Measurements from ENCODE around the gene YPEL1. TPM values are rescaled to one million over a fixed set of nuclear protein-coding genes. Genes with fewer than 3 reads are reported as not detected.

YPEL1 gene
- total RNA-seq, 4 donors from 2014 or later, result 2.9 to 9.0 (median 4.6) TPM; not detected in 1

- Histone ChIP-seq H3K4me3 (no peak overlapping the region), H3K36me3 (no peaks in the 10 kb centered on the region), H3K9me3 (no peaks in the 10 kb centered on the region), H3K27me3 (no peaks in the 10 kb centered on the region), H3K27ac (no peak overlapping the region), H3K4me1 (peaks cover 0 to 8% (median 0%) of the 10 kb centered on the region in 4 donors)
- TF ChIP-seq POLR2AphosphoS5 (IDR thresholded peaks at IDR 0.05) (no peak), POLR2A (IDR thresholded peaks at IDR 0.05) (no peak), EP300 (IDR thresholded peaks at IDR 0.05; ENCODE audit: low read depth) (no peak)
- intact Hi-C loops (cut with DNase I; ENCODE audit: low total_unique reads) (no loop called here), in situ Hi-C loops (cut with MboI; ENCODE audit: low pct_ligation_motif_present in 1 of 4, low pct_unique_long_range_greater_than_20kb in 1 of 4, low sequenced_read_pairs in 3 of 4) (loop anchor here in 3 of 4 donors (5.0 to 25.0 kb wide), 3 partner anchors 51 to 234 kb away; no protein-coding TSS in a partner anchor)
- no peak for DNase-seq
- 89 to 91% methylated on average over 4 to 30 of the region's 30 CpGs for WGBS, 2 donors (ENCODE audit: low coverage in 1 of 2)
Measured at GRCh38 chr22:21702700-21703683, 32.6 kb downstream of the YPEL1 start.

DNA sequence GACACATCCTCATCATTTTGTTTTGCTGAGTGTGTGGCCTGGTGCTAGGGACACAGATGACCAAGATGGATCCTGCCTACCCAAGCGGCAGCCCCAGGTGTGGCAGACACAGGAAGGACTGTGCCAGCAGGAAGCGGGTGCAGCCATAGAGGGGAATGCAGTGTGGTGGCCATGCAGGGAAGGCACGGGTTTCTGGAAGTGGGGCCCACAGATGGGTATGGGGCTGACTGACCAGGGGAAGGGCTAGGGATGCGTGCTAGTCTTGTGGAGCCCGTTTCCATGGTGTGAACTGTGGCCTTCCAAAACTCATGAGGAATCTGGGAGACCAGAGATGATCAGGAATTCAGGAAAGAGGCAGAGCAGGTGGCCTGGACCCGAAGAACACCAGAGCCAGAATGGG, 33.5 kb downstream of the YPEL1 start:
- intact Hi-C loops (cut with DNase I; ENCODE audit: low total_unique reads) (no loop called here), in situ Hi-C loops (cut with MboI; ENCODE audit: low pct_ligation_motif_present in 1 of 4, low pct_unique_long_range_greater_than_20kb in 1 of 4, low sequenced_read_pairs in 3 of 4) (loop anchor here in 3 of 4 donors (5.0 to 25.0 kb wide), 3 partner anchors 50 to 235 kb away; no protein-coding TSS in a partner anchor)
- Histone ChIP-seq H3K36me3 (peaks cover 0 to 8% (median 0%) of the 10 kb centered on the region in 4 donors), H3K4me1 (no peaks in the 10 kb centered on the region), H3K27ac (no peak overlapping the region), H3K4me3 (no peak overlapping the region), H3K27me3 (no peaks in the 10 kb centered on the region), H3K9me3 (no peaks in the 10 kb centered on the region)
- no peak for TF ChIP-seq EP300 (IDR thresholded peaks at IDR 0.05; ENCODE audit: low read depth)
- no peak for TF ChIP-seq POLR2A (IDR thresholded peaks at IDR 0.05)
- TF ChIP-seq CTCF (IDR thresholded peaks at IDR 0.05), result no peak
- no peak for TF ChIP-seq POLR2AphosphoS5 (IDR thresholded peaks at IDR 0.05)
- no peak for DNase-seq
- 89 to 97% methylated on average over 5 to 6 of the region's 6 CpGs for WGBS, 2 donors (ENCODE audit: low coverage in 1 of 2)

DNA sequence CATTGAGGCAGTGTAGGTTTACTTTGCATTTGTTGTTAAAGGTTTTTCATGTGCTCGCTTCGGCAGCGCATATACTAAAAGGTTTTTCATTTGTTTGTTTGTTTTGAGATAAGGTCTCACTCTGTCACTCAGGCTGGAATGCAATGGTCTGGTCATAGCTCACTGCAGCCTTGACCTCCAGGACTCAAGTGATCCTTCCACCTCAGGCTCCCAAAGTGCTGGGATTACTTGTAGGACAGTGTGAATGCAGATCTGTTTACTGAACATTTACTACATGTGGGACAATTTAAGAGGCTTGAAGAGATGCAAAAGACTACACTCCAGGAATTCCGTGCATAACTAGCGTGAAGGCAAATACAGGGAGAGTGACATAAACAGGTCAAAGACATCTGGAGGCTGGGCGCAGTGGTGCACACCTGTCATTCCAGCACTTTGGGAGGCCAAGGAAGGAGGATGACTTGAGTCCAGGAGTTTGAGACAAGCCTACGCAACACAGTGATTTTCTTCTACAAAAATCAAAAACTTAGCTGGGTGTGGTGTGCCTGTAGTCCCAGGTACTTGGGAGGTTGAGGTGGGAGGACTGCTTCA, 34.1 kb downstream of the YPEL1 start:
- 93 to 97% methylated on average over 6 to 7 of the region's 7 CpGs for WGBS, 2 donors (ENCODE audit: low coverage in 1 of 2)
- no peaks in the 10 kb centered on the region for H3K9me3 ChIP-seq
- peaks cover 0 to 13% (median 3%) of the 10 kb centered on the region in 4 donors for H3K36me3 ChIP-seq
- intact Hi-C loops (cut with DNase I; ENCODE audit: low total_unique reads), result no loop called here
- no peak overlapping the region for H3K4me3 ChIP-seq
- H3K4me1 ChIP-seq, result no peaks in the 10 kb centered on the region
- in situ Hi-C loops (cut with MboI; ENCODE audit: low pct_ligation_motif_present in 1 of 4, low pct_unique_long_range_greater_than_20kb in 1 of 4, low sequenced_read_pairs in 3 of 4), result loop anchor here in 3 of 4 donors (5.0 to 25.0 kb wide), 3 partner anchors 49 to 236 kb away; no protein-coding TSS in a partner anchor
- H3K27me3 ChIP-seq, result no peaks in the 10 kb centered on the region
- TF ChIP-seq POLR2AphosphoS5 (IDR thresholded peaks at IDR 0.05) (no peak), POLR2A (IDR thresholded peaks at IDR 0.05) (no peak), EP300 (IDR thresholded peaks at IDR 0.05; ENCODE audit: low read depth) (no peak), CTCF (IDR thresholded peaks at IDR 0.05) (no peak)
- no peak for DNase-seq
- H3K27ac ChIP-seq, result no peak overlapping the region

GRCh38 chr22:21700822-21701221, 34.8 kb downstream of the YPEL1 start:
- no peak for TF ChIP-seq CTCF (IDR thresholded peaks at IDR 0.05)
- no peak for TF ChIP-seq POLR2AphosphoS5 (IDR thresholded peaks at IDR 0.05)
- TF ChIP-seq POLR2A (IDR thresholded peaks at IDR 0.05), result no peak
- no peak for TF ChIP-seq EP300 (IDR thresholded peaks at IDR 0.05; ENCODE audit: low read depth)
- Histone ChIP-seq H3K4me3 (no peak overlapping the region), H3K9me3 (no peaks in the 10 kb centered on the region), H3K27me3 (no peaks in the 10 kb centered on the region), H3K36me3 (peaks cover 0 to 13% (median 5%) of the 10 kb centered on the region in 4 donors), H3K27ac (no peak overlapping the region), H3K4me1 (no peaks in the 10 kb centered on the region)
- intact Hi-C loops (cut with DNase I; ENCODE audit: low total_unique reads) (no loop called here), in situ Hi-C loops (cut with MboI; ENCODE audit: low pct_ligation_motif_present in 1 of 4, low pct_unique_long_range_greater_than_20kb in 1 of 4, low sequenced_read_pairs in 3 of 4) (loop anchor here in 3 of 4 donors (5.0 to 25.0 kb wide), 3 partner anchors 49 to 236 kb away; no protein-coding TSS in a partner anchor)
- 88 to 94% methylated on average over 6 of the region's 6 CpGs for WGBS, 2 donors (ENCODE audit: low coverage in 1 of 2)
- no peak for DNase-seq
